T-helper 22 cell (primary cell): Measurements from ENCODE around the gene ELANE.
A peak's percentile ranks its signal among the peaks of the same experiment; 100 is the strongest.
"Not testable (repeated sequence)": the region's sequence is repeated elsewhere in the genome, so short reads cannot be mapped to it uniquely, and the experiment has no call there.

Experiments
- DNase-seq: peaks from one replicate; pipeline ENCODE4 v3.0.0-alpha.2; 2020; ENCODE audit warnings: low read depth

Gene ELANE

GRCh38 chr19:879711-880438 is 27.8 kb downstream of the ELANE start:
- DNase-seq: no peak

- DNase-seq: no peak
Measured at GRCh38 chr19:881385-882071, 29.4 kb downstream of the ELANE start.

GRCh38 chr19:882871-883497 is 30.9 kb downstream of the ELANE start:
- no peak for DNase-seq

GRCh38 chr19:883661-884211 is 31.6 kb downstream of the ELANE start:
- DNase-seq: no peak

- DNase-seq: no peak
Measured at GRCh38 chr19:884420-885211, 32.5 kb downstream of the ELANE start.

GRCh38 chr19:885536-886224 is 33.6 kb downstream of the ELANE start:
- DNase-seq: no peak

GRCh38 chr19:887072-887471 is 35.0 kb downstream of the ELANE start:
- no peak for DNase-seq

GRCh38 chr19:887599-887998 is 35.5 kb downstream of the ELANE start:
- DNase-seq: no peak

- DNase-seq: peak; percentile 58
Measured at GRCh38 chr19:888581-889385, 36.7 kb downstream of the ELANE start.

- DNase-seq: no peak
Measured at GRCh38 chr19:889662-890295, 37.7 kb downstream of the ELANE start.

GRCh38 chr19:890831-891230 is 38.7 kb downstream of the ELANE start:
- DNase-seq: no peak

- not testable (repeated sequence) for DNase-seq
Measured at GRCh38 chr19:891421-892200, 39.5 kb downstream of the ELANE start.

GRCh38 chr19:892243-892893 is 40.3 kb downstream of the ELANE start:
- no peak for DNase-seq

GRCh38 chr19:892894-893689 is 41.0 kb downstream of the ELANE start, which contains the start of the genes MED16 and RNU6-9:
MED16 (minus strand) TSS chr19:893187; CDS start chr19:891131, 2,056 bp downstream.
RNU6-9 (plus strand) TSS chr19:893484.
- DNase-seq: peak; percentile 85

GRCh38 chr19:896434-896833 is 44.3 kb downstream of the ELANE start:
- no peak for DNase-seq

GRCh38 chr19:896999-897398 is 44.9 kb downstream of the ELANE start:
- DNase-seq: no peak

- DNase-seq: no peak
Measured at GRCh38 chr19:897442-898039, 45.4 kb downstream of the ELANE start.
